GM12874 (cell line): Measurements from ENCODE around the gene C1S.

Experiments
- CTCF ChIP-seq: IDR thresholded peaks from 2 replicates; pipeline ENCODE4 v1.5.1; 2011; ENCODE audit warnings: low read depth, mild to moderate bottlenecking, control low read depth, low read length, moderate library complexity; ENCODE audit not compliant: insufficient read depth

The C1S gene

GRCh38 chr12:7089196-7089871, 28.8 kb downstream of the C1S start:
- no peak for TF ChIP-seq CTCF

- TF ChIP-seq CTCF = no peak
Observed at GRCh38 chr12:7090222-7090998, 29.9 kb downstream of the C1S start.

GRCh38 chr12:7091171-7091570, 30.7 kb downstream of the C1S start:
- TF ChIP-seq CTCF = no peak

GRCh38 chr12:7091660-7092228, 31.2 kb downstream of the C1S start:
- no peak for TF ChIP-seq CTCF

GRCh38 chr12:7092229-7092985, 31.9 kb downstream of the C1S start, which contains the start of gene C1R:
TSS of gene C1R (minus strand) at chr12:7092445. CDS start at chr12:7092388, 57 bp downstream.
- TF ChIP-seq CTCF = peak; percentile 82

GRCh38 chr12:7092986-7093460, 32.5 kb downstream of the C1S start:
- no peak for TF ChIP-seq CTCF

GRCh38 chr12:7093486-7093885, 33.0 kb downstream of the C1S start:
- no peak for TF ChIP-seq CTCF
